B cell (primary cell): ENCODE data around the gene LSM3. TPM values are rescaled to one million over a fixed set of nuclear protein-coding genes. Genes with fewer than 3 reads are reported as not detected.

ENCODE experiments used
- ATAC-seq: fragments of 200-7000 bp; cut with Tn5 transposase; one replicate; pipeline ENCODE4 v1.10.0; 2021; ENCODE audit warnings: low read depth, mild to moderate bottlenecking, moderate number of reproducible peaks, moderate library complexity
- CTCF ChIA-PET: fragments of 350-600 bp; sonication (Branson Sonifier 250); formaldehyde crosslinking; loops from one replicate; lab custom pipeline; 2021; ENCODE audit warnings: antibody characterized with exemption, inconsistent platforms; lab: Charles Lee
- POLR2A ChIA-PET: fragments of 350-600 bp; sonication (Branson Sonifier 250); formaldehyde crosslinking; loops from one replicate; lab custom pipeline; 2021; ENCODE audit warnings: antibody characterized with exemption; lab: Charles Lee
- DNase-seq: peaks from one replicate; pipeline ENCODE4 v3.0.0; 2013
- H2AFZ ChIP-seq: 2 replicates; pipeline ENCODE4 v1.6.1; 2012; ENCODE audit warnings: mild to moderate bottlenecking, low read depth, low read length; ENCODE audit not compliant: insufficient read depth, poor library complexity, severe bottlenecking
- H3K27ac ChIP-seq, 2 donors: 1 replicate in 1 of 2; 2 replicates in 1 of 2; pipeline ENCODE4 v1.5.1; 2012 to 2013; ENCODE audit warnings: low read length in 2 of 2, mild to moderate bottlenecking in 2 of 2, moderate library complexity in 1 of 2
- H3K27me3 ChIP-seq, 4 experiments: fragments of 200-600 bp in 1 of 4; sonication (generic) in 1 of 4; replicated peaks in 1 of 4; 1 replicate in 2 of 4; 2 replicates in 2 of 4; pipeline versions ENCODE4 v1.6.1 to v1.7.0; 2013 to 2016; ENCODE audit warnings: low read length in 3 of 4, mild to moderate bottlenecking in 2 of 4, mixed read lengths in 1 of 4, moderate library complexity in 1 of 4; ENCODE audit not compliant: insufficient read depth in 4 of 4, control insufficient read depth in 3 of 4; ENCODE audit errors: control extremely low read depth in 1 of 4
- H3K36me3 ChIP-seq, 2 experiments: replicated peaks in 1 of 2; 1 replicate in 1 of 2; 2 replicates in 1 of 2; pipeline versions ENCODE4 v1.6.1 to v1.7.1; 2013; ENCODE audit warnings: low read length in 1 of 2; ENCODE audit not compliant: insufficient read depth in 2 of 2, control insufficient read depth in 1 of 2; ENCODE audit errors: control extremely low read depth in 1 of 2, extremely low read depth in 1 of 2
- H3K4me1 ChIP-seq, 2 donors: fragments of 200-600 bp in 1 of 2; sonication (generic) in 1 of 2; 1 replicate in 1 of 2; 2 replicates in 1 of 2; pipeline versions ENCODE4 v1.5.1 to v1.6.1; 2013 to 2017; ENCODE audit warnings: low read length in 2 of 2; ENCODE audit not compliant: control insufficient read depth in 2 of 2, insufficient read depth in 2 of 2
- H3K4me2 ChIP-seq: replicated peaks from 2 replicates; pipeline ENCODE3; 2012; ENCODE audit warnings: mild to moderate bottlenecking, low read depth, low read length; ENCODE audit not compliant: poor library complexity, severe bottlenecking
- H3K4me3 ChIP-seq, 5 experiments: fragments of 200-600 bp in 1 of 5; sonication (generic) in 1 of 5; 1 replicate in 3 of 5; 2 replicates in 2 of 5; pipeline versions ENCODE4 v1.5.1 to v1.7.0; 2011 to 2016; ENCODE audit warnings: low read length in 4 of 5, mild to moderate bottlenecking in 4 of 5, low read depth in 2 of 5, control low read depth in 1 of 5, moderate library complexity in 1 of 5; ENCODE audit not compliant: insufficient read depth in 1 of 5; ENCODE audit errors: control extremely low read depth in 1 of 5, extremely low read depth in 1 of 5
- H3K79me2 ChIP-seq: fragments of 200-600 bp; sonication (generic); one replicate; pipeline ENCODE4 v1.6.0; 2016; ENCODE audit warnings: low read length; ENCODE audit not compliant: control insufficient read depth, insufficient read depth
- H3K9ac ChIP-seq: fragments of 200-600 bp; sonication (generic); 2 replicates; pipeline ENCODE4 v1.6.1; 2017; ENCODE audit warnings: mild to moderate bottlenecking, low read length, moderate library complexity
- H3K9me3 ChIP-seq, 3 donors: one replicate each; pipeline versions ENCODE4 v1.6.1 to v1.7.1; 2013; ENCODE audit warnings: low read length in 2 of 3; ENCODE audit not compliant: control insufficient read depth in 2 of 3, insufficient read depth in 1 of 3; ENCODE audit errors: control extremely low read depth in 1 of 3
- H4K20me1 ChIP-seq: 2 replicates; pipeline ENCODE4 v1.6.0; 2012; ENCODE audit warnings: mild to moderate bottlenecking, low read length; ENCODE audit not compliant: insufficient read depth, control insufficient read depth, poor library complexity, severe bottlenecking
- H3K27ac Mint-ChIP-seq: one replicate; pipeline ENCODE4 v1.8.0; 2021; ENCODE audit warnings: mixed read lengths
- H3K27me3 Mint-ChIP-seq: one replicate; pipeline ENCODE4 v1.8.0; 2021; ENCODE audit warnings: mixed read lengths
- H3K4me1 Mint-ChIP-seq: one replicate; pipeline ENCODE4 v1.8.0; 2021; ENCODE audit warnings: mixed read lengths
- H3K4me3 Mint-ChIP-seq: one replicate; pipeline ENCODE4 v1.8.0; 2021; ENCODE audit warnings: mixed read lengths
- H3K9me3 Mint-ChIP-seq: one replicate; pipeline ENCODE4 v1.8.0; 2022; ENCODE audit warnings: mixed read lengths; ENCODE audit not compliant: insufficient read depth
- EZH2 ChIP-seq: IDR thresholded peaks from 2 replicates; pipeline ENCODE4 v1.6.1; 2012; ENCODE audit warnings: borderline replicate concordance, low read depth, mild to moderate bottlenecking, moderate library complexity, low read length; ENCODE audit not compliant: insufficient read depth, poor library complexity, severe bottlenecking
- WGBS: methylation state at CpG from one replicate; pipeline ENCODE4 v1.1.5; 2013; ENCODE audit warnings: missing lambda C conversion rate; ENCODE audit not compliant: insufficient coverage; 5-methylcytosine and 5-hydroxymethylcytosine counted together
- intact Hi-C: fragments of 100-400 bp; cut with micrococcal nuclease; formaldehyde crosslinking; loops from one replicate; pipeline ENCODE4 v1.10.0; 2022
- polyA plus RNA-seq: library from polyadenylated mRNA; depleted of rRNA; stranded (reverse); fragments of >200 nt; gene quantifications from 2 replicates; pipeline ENCODE4 v1.2.3, GENCODE V29; 2012
- total RNA-seq, 2 donors: library from RNA; stranded (reverse); fragments of 120-200 nt in 1 of 2; gene quantifications; 1 replicate in 1 of 2; 2 replicates in 1 of 2; pipeline versions ENCODE4 v1.2.3 to v1.2.4, GENCODE V29; 2013 to 2022
- TF ChIP-seq, protein P1 (sequence below): fragments of 200-600 bp; IDR thresholded peaks from one replicate; pipeline ENCODE4 v1.8.0; 2022; ENCODE audit warnings: antibody characterized with exemption, mild to moderate bottlenecking

The LSM3 gene
- total and polyA plus RNA-seq, 2 donors (not counting 1 experiment from before 2014, with no cell fraction given): 2.8 to 10.0 TPM

DNA sequence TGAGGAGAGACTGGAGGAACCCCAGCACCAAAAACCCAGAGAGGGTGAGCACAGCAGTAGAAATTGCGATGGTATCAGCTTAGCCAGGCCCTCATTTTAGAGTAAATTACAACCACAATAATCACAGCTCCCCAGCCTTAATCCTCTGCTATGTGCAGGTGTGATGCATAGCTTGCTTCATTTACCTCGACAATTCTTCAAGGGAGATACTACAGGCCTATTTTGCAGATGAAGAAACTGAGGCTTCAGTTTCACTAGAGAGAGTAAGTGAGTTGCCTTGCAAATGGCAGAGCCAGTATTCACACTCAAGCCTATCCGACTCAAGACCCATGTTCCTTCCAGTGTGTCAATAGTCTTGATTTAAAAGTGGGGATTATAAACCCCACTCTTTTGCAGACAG, 33.4 kb downstream of the LSM3 start:
- DNase-seq: no peak
- POLR2A ChIA-PET: no interaction called here
- H3K27ac Mint-ChIP-seq: no peak overlapping the region

DNA sequence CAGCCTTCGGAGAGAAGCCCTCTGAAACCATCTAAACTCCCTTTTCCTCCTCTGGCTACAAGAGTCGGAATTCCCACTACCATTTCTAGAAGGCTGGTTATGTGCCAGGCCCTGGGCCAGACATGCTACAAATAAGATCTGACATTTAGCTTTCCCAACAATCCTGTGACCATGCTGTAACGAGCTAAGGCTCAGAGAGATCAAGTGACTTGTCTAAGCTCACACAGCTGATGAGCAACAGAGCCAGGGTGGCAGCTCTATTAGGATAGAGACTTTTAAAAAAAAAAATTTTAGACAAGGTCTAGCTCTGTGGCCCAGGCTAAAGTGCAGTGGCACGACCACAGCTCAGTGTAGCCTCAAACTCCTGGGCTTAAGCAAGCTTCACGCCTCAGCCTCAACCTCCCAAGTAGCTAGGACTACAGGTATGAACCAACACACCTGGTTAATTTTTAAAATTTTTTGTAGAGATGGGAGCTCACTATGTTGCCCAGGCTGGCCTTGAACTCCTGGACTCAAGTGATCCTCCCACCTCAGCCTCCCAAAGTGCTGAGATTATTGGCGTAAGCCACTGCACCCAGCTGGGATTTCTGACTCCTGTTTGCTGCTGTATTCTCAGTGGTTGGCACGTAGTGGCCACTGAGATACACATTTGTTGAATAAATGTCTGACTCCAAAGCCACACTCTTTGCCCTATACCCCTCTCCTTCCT, 34.6 kb downstream of the LSM3 start:
- ChIA-PET CTCF (interaction anchor here (1.1 to 1.2 kb wide), 2 partner anchors 10 to 254 kb away, joined by 4 to 6 read pairs; no protein-coding TSS in a partner anchor), POLR2A (no interaction called here)
- Histone ChIP-seq H3K4me1 (no peaks in the 10 kb centered on the region), H2AFZ (no peak overlapping the region), H3K27me3 (no peaks in the 10 kb centered on the region), H3K9ac (no peak overlapping the region), H3K27ac (no peak overlapping the region), H4K20me1 (no peaks in the 10 kb centered on the region), H3K36me3 (no peaks in the 10 kb centered on the region), H3K4me2 (no peak overlapping the region), H3K79me2 (no peaks in the 10 kb centered on the region), H3K4me3 (no peak overlapping the region), H3K9me3 (peaks cover 0 to 3% (median 0%) of the 10 kb centered on the region in 3 donors)
- Mint-ChIP-seq H3K27me3 (no peaks in the 10 kb centered on the region), H3K27ac (no peak overlapping the region), H3K9me3 (no peaks in the 10 kb centered on the region), H3K4me1 (no peaks in the 10 kb centered on the region), H3K4me3 (no peak overlapping the region)
- no peak for TF ChIP-seq EZH2
- TF ChIP-seq, protein P1, sequence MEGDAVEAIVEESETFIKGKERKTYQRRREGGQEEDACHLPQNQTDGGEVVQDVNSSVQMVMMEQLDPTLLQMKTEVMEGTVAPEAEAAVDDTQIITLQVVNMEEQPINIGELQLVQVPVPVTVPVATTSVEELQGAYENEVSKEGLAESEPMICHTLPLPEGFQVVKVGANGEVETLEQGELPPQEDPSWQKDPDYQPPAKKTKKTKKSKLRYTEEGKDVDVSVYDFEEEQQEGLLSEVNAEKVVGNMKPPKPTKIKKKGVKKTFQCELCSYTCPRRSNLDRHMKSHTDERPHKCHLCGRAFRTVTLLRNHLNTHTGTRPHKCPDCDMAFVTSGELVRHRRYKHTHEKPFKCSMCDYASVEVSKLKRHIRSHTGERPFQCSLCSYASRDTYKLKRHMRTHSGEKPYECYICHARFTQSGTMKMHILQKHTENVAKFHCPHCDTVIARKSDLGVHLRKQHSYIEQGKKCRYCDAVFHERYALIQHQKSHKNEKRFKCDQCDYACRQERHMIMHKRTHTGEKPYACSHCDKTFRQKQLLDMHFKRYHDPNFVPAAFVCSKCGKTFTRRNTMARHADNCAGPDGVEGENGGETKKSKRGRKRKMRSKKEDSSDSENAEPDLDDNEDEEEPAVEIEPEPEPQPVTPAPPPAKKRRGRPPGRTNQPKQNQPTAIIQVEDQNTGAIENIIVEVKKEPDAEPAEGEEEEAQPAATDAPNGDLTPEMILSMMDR: no peak
- WGBS: 92% methylated on average over 4 of the region's 7 CpGs
- no peak for DNase-seq
- intact Hi-C loops: no loop called here
- ATAC-seq: no peak

More for the DNA sequence above, 33.4 kb downstream of the LSM3 start:
- no peaks in the 10 kb centered on the region for H4K20me1 ChIP-seq
- CTCF ChIA-PET: interaction anchor here (0.7 to 1.5 kb wide), 2 partner anchors 9 to 33 kb away, joined by 4 read pairs; partner anchors contain the start of gene LSM3
- H3K36me3 ChIP-seq: no peaks in the 10 kb centered on the region
- no peaks in the 10 kb centered on the region for H3K4me1 ChIP-seq
- H3K27ac ChIP-seq: no peak overlapping the region
- 100% methylated on average over 2 of the region's 3 CpGs for WGBS
- peaks cover 0 to 3% (median 0%) of the 10 kb centered on the region in 3 donors for H3K9me3 ChIP-seq
- no peaks in the 10 kb centered on the region for H3K27me3 ChIP-seq
- no peak overlapping the region for H3K9ac ChIP-seq
- TF ChIP-seq EZH2: no peak
- TF ChIP-seq, protein P1: no peak
- no peaks in the 10 kb centered on the region for H3K9me3 Mint-ChIP-seq
- intact Hi-C loops: no loop called here
- no peaks in the 10 kb centered on the region for H3K79me2 ChIP-seq
- H3K4me3 ChIP-seq: no peak overlapping the region
- H3K4me1 Mint-ChIP-seq: no peaks in the 10 kb centered on the region
- no peak overlapping the region for H3K4me2 ChIP-seq
- no peaks in the 10 kb centered on the region for H3K27me3 Mint-ChIP-seq
- no peak overlapping the region for H3K4me3 Mint-ChIP-seq
- H2AFZ ChIP-seq: no peak overlapping the region
- no peak for ATAC-seq
